Mesendoderm (in vitro differentiated cells): Measurements from ENCODE around the gene ACTL7B.

Experiments
- DNase-seq: peaks from one replicate; pipeline ENCODE4 v3.0.0; 2013
- H2AK5ac ChIP-seq: 2 replicates; pipeline ENCODE4 v1.6.1; 2013; ENCODE audit warnings: low read length, inconsistent platforms
- H2BK120ac ChIP-seq: 2 replicates; pipeline ENCODE4 v1.6.1; 2013; ENCODE audit warnings: low read depth, mild to moderate bottlenecking, low read length, moderate library complexity, mixed read lengths
- H2BK15ac ChIP-seq: replicated peaks from 2 replicates; pipeline ENCODE4 v1.6.1; 2013; ENCODE audit warnings: low read depth, mild to moderate bottlenecking, moderate library complexity
- H2BK5ac ChIP-seq: 2 replicates; pipeline ENCODE4 v1.6.1; 2013; ENCODE audit warnings: low read length, inconsistent platforms
- H3K18ac ChIP-seq: 2 replicates; pipeline ENCODE4 v1.6.1; 2013; ENCODE audit warnings: mild to moderate bottlenecking, low read length, mixed read lengths
- H3K23ac ChIP-seq: one replicate; pipeline ENCODE4 v1.6.1; 2013; ENCODE audit warnings: low read length
- H3K27ac ChIP-seq: 2 replicates; pipeline ENCODE4 v1.5.1; 2013; ENCODE audit warnings: low read depth, mild to moderate bottlenecking, inconsistent platforms, low read length, moderate library complexity
- H3K27me3 ChIP-seq: 2 replicates; pipeline ENCODE4 v1.6.1; 2013; ENCODE audit warnings: low read length, control low read depth, mild to moderate bottlenecking, inconsistent platforms; ENCODE audit not compliant: insufficient read depth, poor library complexity
- H3K36me3 ChIP-seq: 2 replicates; pipeline ENCODE4 v1.6.1; 2013; ENCODE audit warnings: low read length, inconsistent platforms; ENCODE audit not compliant: control insufficient read depth, insufficient read depth
- H3K4ac ChIP-seq: one replicate; pipeline ENCODE4 v1.6.1; 2013; ENCODE audit warnings: low read depth, mild to moderate bottlenecking, low read length, moderate library complexity
- H3K4me1 ChIP-seq: 2 replicates; pipeline ENCODE4 v1.6.1; 2013; ENCODE audit warnings: low read depth, low read length, inconsistent platforms; ENCODE audit not compliant: control insufficient read depth
- H3K4me2 ChIP-seq: 2 replicates; pipeline ENCODE4 v1.6.1; 2013; ENCODE audit warnings: low read length
- H3K4me3 ChIP-seq: 2 replicates; pipeline ENCODE4 v1.5.1; 2013; ENCODE audit warnings: mild to moderate bottlenecking, low read length
- H3K56ac ChIP-seq: one replicate; pipeline ENCODE4 v1.6.1; 2013; ENCODE audit warnings: low read length
- H3K79me1 ChIP-seq: 2 replicates; pipeline ENCODE4 v1.6.1; 2013; ENCODE audit warnings: low read length, inconsistent platforms
- H3K79me2 ChIP-seq: 2 replicates; pipeline ENCODE4 v1.6.1; 2013; ENCODE audit warnings: mild to moderate bottlenecking, low read length; ENCODE audit not compliant: control insufficient read depth, insufficient read depth
- H3K9ac ChIP-seq: 2 replicates; pipeline ENCODE4 v1.6.1; 2013; ENCODE audit warnings: low read length, inconsistent platforms
- H4K5ac ChIP-seq: one replicate; pipeline ENCODE4 v1.6.1; 2013; ENCODE audit warnings: low read length
- H4K8ac ChIP-seq: one replicate; pipeline ENCODE4 v1.6.1; 2013; ENCODE audit warnings: low read depth, mild to moderate bottlenecking, control low read depth, low read length, moderate library complexity
- WGBS: extraction: QIAGEN DNeasy Blood & Tissue Kit; methylation state at CpG from one replicate; pipeline ENCODE4 v1.1.7; 2013; ENCODE audit warnings: low lambda C conversion rate, missing lambda C conversion rate; ENCODE audit not compliant: insufficient coverage; ENCODE audit errors: extremely low coverage; 5-methylcytosine and 5-hydroxymethylcytosine counted together

The ACTL7B gene

DNA sequence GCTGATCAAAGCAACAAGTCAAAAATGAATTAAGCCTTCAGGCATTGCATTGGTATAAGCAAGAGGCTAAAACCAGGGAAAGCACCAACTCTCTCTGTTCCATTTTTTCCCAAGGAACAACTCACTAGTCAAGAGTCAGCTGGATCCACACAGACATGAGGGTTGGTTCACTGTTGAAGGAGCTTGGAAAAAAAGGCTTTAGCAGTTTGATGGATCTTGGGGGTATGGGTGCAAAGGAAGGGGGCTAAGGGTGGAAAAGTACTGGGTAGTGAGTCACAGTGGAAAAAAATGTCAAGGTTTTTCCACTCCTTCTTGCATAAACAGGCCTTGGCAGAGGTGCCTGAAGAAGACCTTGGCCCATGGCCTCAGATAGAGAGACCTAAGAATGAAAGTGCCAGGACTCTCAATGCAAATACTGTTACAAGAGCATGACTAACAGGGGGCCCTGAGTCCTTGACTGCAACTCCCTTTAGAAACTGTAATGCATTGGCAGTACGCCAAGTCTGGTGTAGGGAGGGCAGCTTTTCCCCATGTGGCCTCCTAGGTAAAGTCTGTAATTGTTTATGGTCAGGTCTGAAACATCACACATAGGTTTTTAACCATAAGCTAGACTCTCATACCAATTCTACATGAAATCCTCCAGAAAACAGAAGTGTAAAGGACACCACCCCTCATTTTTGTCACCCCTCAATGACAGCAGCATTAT is 30.0 kb upstream of the ACTL7B start:
- DNase-seq = peak; percentile 2
- no peak overlapping the region for H2AK5ac ChIP-seq
- H3K36me3 ChIP-seq = peaks cover 4% of the 10 kb centered on the region
- H3K9ac ChIP-seq = no peak overlapping the region
- H3K79me2 ChIP-seq = no peaks in the 10 kb centered on the region
- H3K4me1 ChIP-seq = no peaks in the 10 kb centered on the region
- no peak overlapping the region for H2BK15ac ChIP-seq
- no peak overlapping the region for H2BK120ac ChIP-seq
- no CpG with 5 or more reads among the region's 1 CpG for WGBS
- H3K23ac ChIP-seq = no peak overlapping the region
- H3K4me3 ChIP-seq = no peak overlapping the region
- no peak overlapping the region for H3K18ac ChIP-seq
- no peak overlapping the region for H3K56ac ChIP-seq
- H4K8ac ChIP-seq = no peak overlapping the region
- no peak overlapping the region for H4K5ac ChIP-seq
- H3K4me2 ChIP-seq = no peak overlapping the region
- no peak overlapping the region for H3K4ac ChIP-seq
- no peaks in the 10 kb centered on the region for H3K79me1 ChIP-seq
- no peak overlapping the region for H2BK5ac ChIP-seq
- no peak overlapping the region for H3K27ac ChIP-seq
- no peaks in the 10 kb centered on the region for H3K27me3 ChIP-seq

DNA sequence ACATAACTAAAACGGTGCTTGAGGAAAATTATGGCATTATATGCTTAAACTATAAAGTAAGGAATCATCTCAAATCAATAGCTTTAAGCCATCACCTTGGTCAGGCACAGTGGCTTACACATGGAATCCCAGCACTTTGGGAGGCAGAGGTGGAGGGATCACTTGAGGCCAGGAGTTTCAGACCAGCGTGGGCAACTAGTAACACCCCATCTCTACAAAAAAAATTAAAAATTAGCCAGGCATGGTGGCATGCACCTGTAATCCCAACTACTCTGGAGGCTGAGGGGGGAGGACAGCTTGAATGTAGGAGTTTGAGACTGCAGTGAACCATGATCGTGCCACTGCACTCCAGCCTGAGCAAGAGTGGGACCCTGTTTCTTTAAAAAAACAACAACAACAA is 28.9 kb upstream of the ACTL7B start:
- no peak overlapping the region for H3K56ac ChIP-seq
- H3K79me2 ChIP-seq = no peaks in the 10 kb centered on the region
- peaks cover 2% of the 10 kb centered on the region for H3K36me3 ChIP-seq
- H2AK5ac ChIP-seq = no peak overlapping the region
- H3K9ac ChIP-seq = no peak overlapping the region
- H3K18ac ChIP-seq = no peak overlapping the region
- H3K4ac ChIP-seq = no peak overlapping the region
- no peak for DNase-seq
- H2BK5ac ChIP-seq = no peak overlapping the region
- H4K8ac ChIP-seq = no peak overlapping the region
- H2BK15ac ChIP-seq = no peak overlapping the region
- H3K79me1 ChIP-seq = no peaks in the 10 kb centered on the region
- no peaks in the 10 kb centered on the region for H3K27me3 ChIP-seq
- no peak overlapping the region for H4K5ac ChIP-seq
- H2BK120ac ChIP-seq = no peak overlapping the region
- H3K27ac ChIP-seq = no peak overlapping the region
- H3K23ac ChIP-seq = no peak overlapping the region
- H3K4me3 ChIP-seq = no peak overlapping the region
- H3K4me1 ChIP-seq = no peaks in the 10 kb centered on the region
- H3K4me2 ChIP-seq = no peak overlapping the region
- no CpG with 5 or more reads among the region's 3 CpGs for WGBS

DNA sequence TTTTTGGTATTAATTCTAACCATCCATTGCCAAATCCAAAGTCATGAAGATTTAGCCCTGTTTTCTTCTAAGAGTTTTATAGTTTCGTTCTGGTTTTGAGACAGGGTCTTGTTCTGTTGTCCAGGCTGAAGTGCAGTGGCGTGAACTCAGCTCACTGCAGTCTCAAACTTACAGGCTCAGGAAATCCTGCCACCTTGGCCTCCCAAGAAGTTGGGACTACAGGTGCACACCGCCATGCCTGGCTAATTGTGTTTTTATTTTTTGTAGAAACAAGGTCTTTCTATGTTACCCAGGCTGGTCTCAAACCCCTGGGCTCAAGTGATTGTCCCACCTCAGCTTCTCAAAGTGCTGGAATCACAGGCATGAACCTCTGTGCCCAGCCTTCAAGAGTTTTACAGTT is 27.3 kb upstream of the ACTL7B start:
- Histone ChIP-seq H3K27ac (no peak overlapping the region), H3K27me3 (no peaks in the 10 kb centered on the region), H3K23ac (no peak overlapping the region), H2BK15ac (no peak overlapping the region), H3K9ac (no peak overlapping the region), H3K36me3 (peaks cover 2% of the 10 kb centered on the region), H2BK5ac (no peak overlapping the region), H2AK5ac (no peak overlapping the region), H3K79me2 (no peaks in the 10 kb centered on the region), H2BK120ac (no peak overlapping the region), H3K18ac (no peak overlapping the region), H3K4ac (no peak overlapping the region), H3K79me1 (no peaks in the 10 kb centered on the region), H3K4me2 (no peak overlapping the region), H3K4me1 (no peaks in the 10 kb centered on the region), H4K5ac (no peak overlapping the region), H3K56ac (no peak overlapping the region), H4K8ac (peak overlapping the region; percentile 86), H3K4me3 (no peak overlapping the region)
- no peak for DNase-seq
- WGBS = no CpG with 5 or more reads among the region's 3 CpGs

DNA sequence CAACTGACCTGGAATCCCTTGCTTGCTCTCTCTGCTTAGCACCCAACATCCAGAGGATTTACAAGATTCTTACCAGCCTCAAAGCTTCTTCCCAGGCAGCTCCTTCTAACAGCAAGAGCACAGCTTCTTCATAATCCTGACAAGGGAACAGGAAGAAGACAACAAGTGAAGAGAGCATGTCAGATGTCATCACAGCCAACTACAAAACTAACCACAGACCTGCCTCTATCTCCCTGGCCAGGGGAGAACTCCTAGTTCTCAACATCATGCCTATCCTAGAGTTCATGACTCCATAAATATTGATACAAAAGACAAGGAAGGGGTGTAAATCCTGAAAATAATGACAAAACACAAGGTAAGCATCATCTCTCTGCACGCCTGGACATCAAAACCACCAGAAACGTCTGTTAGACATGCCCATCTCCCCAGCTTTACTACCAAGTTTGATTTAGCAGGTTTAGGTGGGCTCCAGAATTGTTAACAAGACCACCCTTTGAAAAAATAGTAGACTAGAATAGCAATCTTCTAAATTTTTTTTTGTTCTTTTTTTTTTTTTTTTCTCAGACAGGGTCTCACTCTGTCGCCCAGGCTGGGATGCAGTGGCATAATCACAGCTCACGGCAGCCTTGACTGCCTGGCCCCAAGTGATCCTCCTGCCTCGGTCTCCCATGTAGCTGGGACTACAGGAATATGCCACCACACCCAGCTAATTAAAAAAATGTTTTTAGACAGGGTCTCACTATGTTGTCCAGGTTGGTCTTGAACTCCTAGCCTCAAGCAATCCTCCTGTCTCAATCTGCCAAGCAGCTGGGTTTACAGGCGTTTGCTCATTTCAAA is 26.5 kb upstream of the ACTL7B start:
- Histone ChIP-seq H3K79me2 (no peaks in the 10 kb centered on the region), H3K36me3 (peaks cover 2% of the 10 kb centered on the region)
- WGBS = no CpG with 5 or more reads among the region's 6 CpGs

DNA sequence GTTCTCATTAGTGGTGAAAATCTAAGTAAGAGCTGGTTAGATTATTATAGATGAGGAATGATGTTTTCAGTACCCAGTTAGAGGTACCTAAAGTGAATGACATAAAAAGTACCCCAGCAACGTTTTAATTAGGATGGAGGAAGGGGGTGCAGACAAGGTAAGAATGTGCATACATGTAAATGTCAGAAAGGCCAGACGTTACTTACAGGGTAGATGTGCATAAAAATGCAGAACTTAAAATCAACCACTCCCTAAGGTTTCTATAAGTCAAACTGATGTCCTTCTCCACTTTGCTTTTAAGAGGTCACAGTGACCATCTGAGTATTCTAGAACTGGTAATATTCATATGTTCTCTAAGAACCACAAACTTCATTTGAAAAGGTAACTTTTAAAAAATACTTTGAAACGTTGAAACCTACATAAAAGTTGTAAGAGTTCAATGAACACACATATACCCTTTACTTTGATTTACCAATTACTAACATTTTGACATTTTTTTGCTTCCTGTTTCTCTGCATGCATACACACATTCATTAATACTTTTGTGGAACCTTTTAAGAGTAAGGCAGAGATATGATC is 25.0 kb upstream of the ACTL7B start:
- H3K79me1 ChIP-seq = no peaks in the 10 kb centered on the region
- no peak overlapping the region for H4K8ac ChIP-seq
- no peaks in the 10 kb centered on the region for H3K4me1 ChIP-seq
- H2AK5ac ChIP-seq = no peak overlapping the region
- no peak overlapping the region for H2BK15ac ChIP-seq
- no peaks in the 10 kb centered on the region for H3K27me3 ChIP-seq
- H3K79me2 ChIP-seq = no peaks in the 10 kb centered on the region
- no peak overlapping the region for H3K56ac ChIP-seq
- no peak for DNase-seq
- H2BK5ac ChIP-seq = no peak overlapping the region
- H3K27ac ChIP-seq = no peak overlapping the region
- no peak overlapping the region for H2BK120ac ChIP-seq
- no CpG with 5 or more reads among the region's 3 CpGs for WGBS
- no peak overlapping the region for H3K4me3 ChIP-seq
- no peak overlapping the region for H4K5ac ChIP-seq
- H3K18ac ChIP-seq = no peak overlapping the region
- H3K23ac ChIP-seq = no peak overlapping the region
- no peak overlapping the region for H3K4me2 ChIP-seq
- H3K9ac ChIP-seq = no peak overlapping the region
- H3K36me3 ChIP-seq = peaks cover 2% of the 10 kb centered on the region
- H3K4ac ChIP-seq = no peak overlapping the region

More for the DNA sequence above, 26.5 kb upstream of the ACTL7B start:
- Histone ChIP-seq H3K79me1 (no peaks in the 10 kb centered on the region), H3K23ac (no peak overlapping the region), H3K4ac (no peak overlapping the region), H4K8ac (no peak overlapping the region), H3K27ac (no peak overlapping the region), H3K18ac (no peak overlapping the region), H3K27me3 (no peaks in the 10 kb centered on the region), H2BK5ac (no peak overlapping the region), H3K9ac (no peak overlapping the region), H2AK5ac (no peak overlapping the region), H3K4me1 (no peaks in the 10 kb centered on the region), H2BK120ac (no peak overlapping the region), H2BK15ac (no peak overlapping the region), H3K4me3 (no peak overlapping the region), H3K4me2 (no peak overlapping the region), H3K56ac (no peak overlapping the region), H4K5ac (no peak overlapping the region)
- no peak for DNase-seq
